ENCODE measurements around the gene CPNE9. TPM values are rescaled to one million over a fixed set of nuclear protein-coding genes. Genes with fewer than 3 reads are reported as not detected.

CPNE9 gene, protein sequence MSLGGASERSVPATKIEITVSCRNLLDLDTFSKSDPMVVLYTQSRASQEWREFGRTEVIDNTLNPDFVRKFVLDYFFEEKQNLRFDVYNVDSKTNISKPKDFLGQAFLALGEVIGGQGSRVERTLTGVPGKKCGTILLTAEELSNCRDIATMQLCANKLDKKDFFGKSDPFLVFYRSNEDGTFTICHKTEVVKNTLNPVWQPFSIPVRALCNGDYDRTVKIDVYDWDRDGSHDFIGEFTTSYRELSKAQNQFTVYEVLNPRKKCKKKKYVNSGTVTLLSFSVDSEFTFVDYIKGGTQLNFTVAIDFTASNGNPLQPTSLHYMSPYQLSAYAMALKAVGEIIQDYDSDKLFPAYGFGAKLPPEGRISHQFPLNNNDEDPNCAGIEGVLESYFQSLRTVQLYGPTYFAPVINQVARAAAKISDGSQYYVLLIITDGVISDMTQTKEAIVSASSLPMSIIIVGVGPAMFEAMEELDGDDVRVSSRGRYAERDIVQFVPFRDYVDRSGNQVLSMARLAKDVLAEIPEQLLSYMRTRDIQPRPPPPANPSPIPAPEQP
- not detected in 2 replicates for total RNA-seq

DNA sequence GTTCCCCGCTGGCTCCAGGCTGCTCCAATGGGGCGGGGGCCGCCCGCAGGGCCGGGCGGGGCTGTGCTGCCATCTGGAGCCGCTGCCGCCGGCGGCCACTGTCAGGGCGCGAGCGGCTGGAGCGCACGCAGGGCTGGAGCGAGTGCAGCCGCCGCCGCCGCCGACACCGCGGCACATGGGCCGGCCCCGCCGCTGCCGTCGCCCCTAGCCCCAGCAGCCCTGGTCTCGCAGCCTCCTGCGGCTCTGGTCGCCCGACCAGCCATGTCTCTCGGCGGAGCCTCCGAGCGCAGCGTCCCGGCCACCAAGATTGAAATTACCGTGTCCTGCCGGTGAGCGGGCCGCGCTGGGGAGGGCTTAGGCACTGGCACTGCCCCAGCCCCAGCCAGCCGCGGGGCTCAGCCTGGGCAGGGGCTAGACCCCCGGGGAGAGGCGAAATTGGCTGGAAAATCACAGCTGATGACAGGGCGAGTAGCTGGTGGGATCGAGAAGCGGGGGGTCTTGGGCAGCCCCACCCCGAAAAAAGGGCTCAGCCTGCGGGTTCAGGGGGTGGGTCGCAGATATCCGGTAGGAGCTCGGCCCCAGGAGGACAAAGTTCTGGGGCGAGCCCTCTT is at the start of gene CPNE9:
Gene CPNE9 (plus strand): TSS at position 98 of the 611 bp plus-strand sequence. CDS start 164 bp downstream, at position 262.

GRCh38 chr3:9731206-9732079 is 27.8 kb downstream of the CPNE9 start, which contains the start of gene BRPF1:
BRPF1 (plus strand) TSS chr3:9731735; CDS start chr3:9734141, 2,406 bp downstream.

DNA sequence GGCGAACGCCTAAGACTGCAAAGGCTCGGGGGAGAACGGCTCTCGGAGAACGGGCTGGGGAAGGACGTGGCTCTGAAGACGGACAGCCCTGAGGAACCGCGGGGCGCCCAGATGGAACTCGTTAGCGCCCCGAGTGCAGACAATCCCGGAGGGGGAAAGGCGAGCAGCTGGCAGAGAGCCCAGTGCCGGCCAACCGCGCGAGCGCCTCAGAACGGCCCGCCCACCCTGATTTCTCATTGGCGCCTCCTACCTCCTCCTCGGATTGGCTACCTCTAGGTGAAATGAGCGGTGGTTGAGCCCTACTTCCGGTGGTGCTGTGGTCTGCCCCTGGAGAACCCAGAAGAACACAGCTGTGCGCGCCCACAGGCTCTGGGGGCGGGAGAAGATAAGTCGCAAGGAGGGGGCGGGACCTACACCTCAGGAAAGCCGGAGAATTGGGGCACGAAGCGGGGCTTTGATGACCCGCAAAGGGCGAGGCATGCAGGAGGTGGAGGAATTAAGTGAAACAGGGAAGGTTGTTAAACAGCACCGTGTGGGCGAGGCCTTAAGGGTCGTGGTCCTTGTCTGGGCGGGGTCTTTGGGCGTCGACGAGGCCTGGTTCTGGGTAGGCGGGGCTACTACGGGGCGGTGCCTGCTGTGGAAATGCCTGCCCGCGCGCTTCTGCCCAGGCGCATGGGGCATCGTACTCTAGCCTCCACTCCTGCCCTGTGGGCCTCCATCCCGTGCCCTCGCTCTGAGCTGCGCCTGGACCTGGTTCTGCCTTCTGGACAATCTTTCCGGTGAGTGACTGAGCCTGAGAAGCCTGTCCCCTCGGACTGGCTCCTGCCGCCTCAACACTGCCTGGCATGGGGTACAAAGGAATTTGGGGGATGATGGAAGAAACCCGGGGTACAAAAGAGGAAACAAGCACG is 46.3 kb downstream of the CPNE9 start, which contains the start of gene OGG1:
Gene OGG1 (plus strand): TSS at position 308 of the 911 bp plus-strand sequence. CDS start 335 bp downstream, at position 643.

DNA sequence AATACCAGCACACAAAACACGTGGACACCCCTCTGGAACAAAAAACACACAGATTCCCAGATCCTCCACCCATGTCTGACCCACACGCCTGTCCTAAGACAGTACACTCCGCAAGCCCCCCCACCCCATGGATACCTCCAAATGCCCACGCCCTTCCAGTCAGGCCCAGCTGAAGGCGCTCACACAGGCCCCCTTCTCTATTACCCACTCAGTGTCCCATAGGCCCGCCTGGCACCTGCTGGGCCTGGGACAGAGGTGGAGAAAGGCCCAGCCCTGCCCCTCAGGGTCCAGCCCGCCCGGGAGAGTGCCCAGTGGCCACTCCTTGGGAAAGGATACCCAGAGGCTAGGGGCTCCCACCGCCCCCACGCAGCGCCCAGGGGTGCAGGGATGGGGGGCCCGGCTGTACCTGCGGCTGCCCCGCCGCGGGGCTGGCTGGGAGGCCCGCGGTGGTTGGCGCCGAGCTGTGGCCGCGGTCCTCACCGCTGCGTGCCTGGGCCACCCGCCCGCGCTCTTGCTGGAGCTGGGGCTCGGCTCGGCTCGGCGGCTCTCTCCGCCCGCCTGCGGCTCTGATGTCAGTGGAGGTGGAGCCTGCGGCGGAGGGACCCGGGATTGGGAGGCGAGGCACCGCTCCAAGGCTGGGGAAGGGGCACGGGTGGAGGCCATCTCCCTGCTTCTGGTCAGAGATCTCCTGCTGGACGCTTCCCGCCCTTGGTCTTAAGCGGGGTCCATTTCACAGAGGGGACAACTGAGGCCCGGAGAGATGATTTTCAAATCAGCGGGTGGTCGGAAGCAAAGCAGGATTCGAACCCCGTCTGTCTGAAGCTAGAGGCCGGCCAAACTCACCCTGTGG is 66.0 kb downstream of the CPNE9 start, which contains the start of gene CAMK1:
Gene CAMK1 (minus strand): TSS at position 522 of the 850 bp plus-strand sequence. CDS start 2,198 bp downstream, outside the sequence.

Other genes with a start within 250 kb of the CPNE9 start
- not detected in 2 replicates for gene LHFPL4, start 150.0 kb upstream of the CPNE9 start, total RNA-seq
- 23.7 and 25.7 TPM in 2 replicates for gene MTMR14, start 54.3 kb upstream of the CPNE9 start, total RNA-seq
- 14.5 and 19.6 TPM in 2 replicates for gene BRPF1, start 27.9 kb downstream of the CPNE9 start, total RNA-seq
- gene OGG1, start 46.1 kb downstream of the CPNE9 start, total RNA-seq, result 16.4 and 19.8 TPM in 2 replicates
- 37.5 and 40.3 TPM in 2 replicates for gene CAMK1, start 66.1 kb downstream of the CPNE9 start, total RNA-seq
- 63.9 and 89.1 TPM in 2 replicates for gene TADA3, start 88.6 kb downstream of the CPNE9 start, total RNA-seq
- 147 and 160 TPM in 2 replicates for gene ARPC4, start 89.2 kb downstream of the CPNE9 start, total RNA-seq
- 19.8 and 28.8 TPM in 2 replicates for gene TTLL3, start 106.4 kb downstream of the CPNE9 start, total RNA-seq
- 17.5 and 22.3 TPM in 2 replicates for gene RPUSD3, start 140.2 kb downstream of the CPNE9 start, total RNA-seq
- gene CIDEC, start 176.4 kb downstream of the CPNE9 start, total RNA-seq, result not detected in 2 replicates
- gene JAGN1, start 186.8 kb downstream of the CPNE9 start, total RNA-seq, result 23.5 and 23.8 TPM in 2 replicates
- 0.89 and 2.1 TPM in 2 replicates for gene IL17RE, start 199.0 kb downstream of the CPNE9 start, total RNA-seq
- gene IL17RC, start 213.3 kb downstream of the CPNE9 start, total RNA-seq, result 22.2 and 32.3 TPM in 2 replicates
- gene CRELD1, start 230.0 kb downstream of the CPNE9 start, total RNA-seq, result 76.0 and 154 TPM in 2 replicates
- gene PRRT3, start 248.6 kb downstream of the CPNE9 start, total RNA-seq, result 3.9 and 4.7 TPM in 2 replicates